Glomerular visceral epithelial cell (primary cell): Measurements from ENCODE around the gene LILRA1.
"Not testable (repeated sequence)": the region's sequence is repeated elsewhere in the genome, so short reads cannot be mapped to it uniquely, and the experiment has no call there.

Source experiments
- DNase-seq: peaks from one replicate; pipeline ENCODE4 v3.0.0-alpha.2; 2016; ENCODE audit errors: extremely low spot score

Gene LILRA1

DNA sequence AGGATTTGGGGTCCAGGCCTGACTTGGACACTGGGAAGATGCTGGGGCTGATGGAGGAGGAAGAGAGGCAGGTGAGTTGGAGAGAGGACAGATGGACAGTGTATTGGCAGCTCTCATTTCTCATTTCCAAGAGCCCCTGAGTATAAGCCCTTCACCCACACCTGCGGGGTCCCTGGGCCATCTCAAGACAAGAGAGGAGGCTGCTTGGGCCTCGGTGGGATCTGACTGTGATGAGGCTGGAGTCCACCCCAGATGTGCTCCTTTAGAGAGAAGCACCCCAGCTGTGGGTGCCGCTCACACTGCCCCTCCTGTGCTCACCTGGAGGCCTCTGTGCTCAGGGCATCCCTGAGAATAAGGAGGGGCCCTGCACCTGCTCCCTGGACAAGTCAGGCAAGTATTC lies 16.1 kb upstream of the LILRA1 start:
- DNase-seq, result no peak

DNA sequence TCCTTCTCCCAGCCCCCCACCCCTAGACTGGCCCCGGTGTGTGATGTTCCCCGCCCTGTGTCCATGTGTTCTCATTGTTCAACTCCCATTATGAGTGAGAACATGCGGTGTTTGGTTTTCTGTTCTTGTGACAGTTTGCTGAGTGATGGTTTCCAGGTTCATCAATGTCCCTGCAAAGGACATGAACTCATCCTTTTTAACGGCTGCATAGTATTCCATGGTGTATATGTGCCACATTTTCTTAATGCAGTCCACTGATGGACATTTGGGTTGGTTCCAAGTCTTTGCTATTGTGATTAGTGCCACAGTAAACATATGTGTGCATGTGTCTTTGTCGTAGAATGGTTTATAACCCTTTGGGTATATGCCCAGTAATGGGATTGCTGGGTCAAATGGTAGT lies 15.2 kb upstream of the LILRA1 start:
- not testable (repeated sequence) for DNase-seq

DNA sequence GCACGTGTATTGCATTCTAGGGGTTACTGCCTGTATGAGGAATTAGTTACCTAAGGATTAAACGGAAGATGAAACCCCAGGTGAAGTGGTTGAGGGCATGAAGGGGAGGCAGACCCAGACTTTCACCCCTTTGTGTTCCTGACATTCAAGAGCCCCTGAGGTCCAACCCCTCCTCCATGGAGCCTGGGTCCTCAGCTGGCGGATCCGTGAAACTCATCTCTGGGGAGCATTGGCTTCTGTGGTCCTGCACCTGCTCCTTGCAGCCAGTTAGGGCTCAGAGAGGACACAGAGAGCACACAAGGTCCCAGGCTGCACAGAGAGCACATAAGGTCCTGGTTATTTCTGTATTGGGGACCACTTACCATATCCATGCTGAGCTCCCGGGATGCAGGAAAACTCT lies 7.0 kb upstream of the LILRA1 start:
- no peak for DNase-seq

DNA sequence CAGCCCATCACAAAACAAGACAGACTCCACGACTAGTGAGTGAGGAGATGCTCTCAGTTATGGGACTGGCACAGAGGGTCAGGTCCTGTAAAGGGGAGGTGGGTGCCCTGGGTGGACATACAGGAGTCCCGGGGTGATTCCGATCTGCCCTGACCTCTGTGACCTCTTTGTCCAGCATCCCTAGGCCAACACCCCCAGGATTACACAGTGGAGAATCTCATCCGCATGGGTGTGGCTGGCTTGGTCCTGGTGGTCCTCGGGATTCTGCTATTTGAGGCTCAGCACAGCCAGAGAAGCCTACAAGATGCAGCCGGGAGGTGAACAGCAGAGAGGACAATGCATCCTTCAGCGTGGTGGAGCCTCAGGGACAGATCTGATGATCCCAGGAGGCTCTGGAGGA lies 6.4 kb upstream of the LILRA1 start:
- no peak for DNase-seq

DNA sequence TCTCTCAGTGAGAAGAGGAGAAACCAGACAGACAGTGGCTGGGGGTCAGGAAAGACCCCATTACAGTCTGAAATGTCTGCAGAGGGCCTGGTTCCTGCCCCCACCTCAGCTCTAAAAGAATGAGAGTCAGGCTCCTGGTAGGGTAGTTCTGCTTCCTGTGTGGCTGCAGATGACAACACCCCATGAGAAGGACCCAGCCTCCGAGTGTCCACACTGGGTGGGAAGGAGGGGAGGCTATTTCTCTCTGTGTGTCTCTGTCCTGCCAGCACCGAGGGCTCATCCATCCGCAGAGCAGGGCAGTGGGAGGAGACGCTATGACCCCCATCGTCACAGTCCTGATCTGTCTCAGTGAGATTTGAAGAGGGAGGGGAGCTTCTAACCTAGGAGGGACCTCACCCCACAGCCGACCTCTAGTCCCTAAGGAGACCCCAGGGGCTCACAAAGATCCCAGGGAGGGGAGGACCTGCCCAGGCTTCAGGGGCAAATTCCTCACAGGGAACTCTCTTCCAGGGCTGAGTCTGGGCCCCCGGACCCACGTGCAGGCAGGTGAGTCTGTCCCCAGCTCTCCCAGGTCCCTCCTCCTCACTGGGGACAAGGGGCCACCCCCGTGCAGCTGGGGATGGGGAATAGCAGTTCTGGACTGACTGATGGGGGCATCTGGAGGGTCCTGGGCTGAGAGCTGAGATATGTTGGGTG lies 647 bp downstream of the LILRA1 start:
- not testable (repeated sequence) for DNase-seq

DNA sequence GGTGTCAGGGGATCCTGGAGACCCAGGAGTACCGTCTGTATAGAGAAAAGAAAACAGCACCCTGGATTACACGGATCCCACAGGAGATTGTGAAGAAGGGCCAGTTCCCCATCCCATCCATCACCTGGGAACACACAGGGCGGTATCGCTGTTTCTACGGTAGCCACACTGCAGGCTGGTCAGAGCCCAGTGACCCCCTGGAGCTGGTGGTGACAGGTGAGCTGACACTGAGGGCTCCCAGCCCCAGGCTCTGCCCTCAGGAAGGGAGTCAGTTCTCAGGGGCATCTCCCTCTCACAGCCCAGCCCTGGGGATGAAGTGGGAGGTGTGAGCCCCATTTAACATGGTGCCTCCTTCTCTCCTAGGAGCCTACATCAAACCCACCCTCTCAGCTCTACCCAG lies 1.3 kb downstream of the LILRA1 start:
- no peak for DNase-seq

DNA sequence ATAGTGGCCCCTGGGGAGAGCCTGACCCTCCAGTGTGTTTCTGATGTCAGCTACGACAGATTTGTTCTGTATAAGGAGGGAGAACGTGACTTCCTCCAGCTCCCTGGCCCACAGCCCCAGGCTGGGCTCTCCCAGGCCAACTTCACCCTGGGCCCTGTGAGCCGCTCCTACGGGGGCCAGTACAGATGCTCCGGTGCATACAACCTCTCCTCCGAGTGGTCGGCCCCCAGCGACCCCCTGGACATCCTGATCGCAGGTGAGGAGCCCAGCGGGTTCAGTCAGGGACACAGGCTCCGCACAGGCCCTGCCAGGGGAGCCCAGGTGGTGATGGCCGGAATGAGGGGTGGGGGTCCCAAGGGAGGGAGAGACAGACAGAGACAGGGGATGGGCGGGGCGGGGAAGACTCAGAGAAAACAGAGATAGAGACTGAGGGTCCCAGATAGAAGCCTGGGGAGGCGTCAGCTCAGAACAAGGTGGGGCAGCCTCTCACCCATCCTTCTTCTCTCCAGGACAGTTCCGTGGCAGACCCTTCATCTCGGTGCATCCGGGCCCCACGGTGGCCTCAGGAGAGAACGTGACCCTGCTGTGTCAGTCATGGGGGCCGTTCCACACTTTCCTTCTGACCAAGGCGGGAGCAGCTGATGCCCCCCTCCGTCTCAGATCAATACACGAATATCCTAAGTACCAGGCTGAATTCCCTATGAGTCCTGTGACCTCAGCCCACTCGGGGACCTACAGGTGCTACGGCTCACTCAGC lies 2.4 kb downstream of the LILRA1 start:
- DNase-seq, result not testable (repeated sequence)

DNA sequence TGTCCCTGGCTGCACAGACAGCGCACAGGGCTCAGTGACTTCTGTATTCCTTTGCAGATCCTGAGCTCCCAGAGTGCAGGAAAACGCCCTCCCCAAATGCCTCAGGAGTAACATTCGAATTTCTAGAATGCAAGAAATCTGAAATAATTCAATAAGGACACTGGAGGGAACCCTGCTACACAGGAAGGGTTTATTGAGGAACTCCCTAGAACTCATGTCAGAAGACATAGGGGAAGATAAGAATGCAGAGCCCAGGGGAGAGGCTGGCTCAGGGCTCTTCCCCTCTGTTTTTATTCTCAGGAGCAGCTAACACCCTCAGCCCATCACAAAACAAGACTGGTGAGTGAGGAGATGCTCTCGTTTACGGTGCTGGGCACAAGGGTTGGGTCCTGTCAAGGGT lies 6.8 kb downstream of the LILRA1 start:
- DNase-seq, result no peak

DNA sequence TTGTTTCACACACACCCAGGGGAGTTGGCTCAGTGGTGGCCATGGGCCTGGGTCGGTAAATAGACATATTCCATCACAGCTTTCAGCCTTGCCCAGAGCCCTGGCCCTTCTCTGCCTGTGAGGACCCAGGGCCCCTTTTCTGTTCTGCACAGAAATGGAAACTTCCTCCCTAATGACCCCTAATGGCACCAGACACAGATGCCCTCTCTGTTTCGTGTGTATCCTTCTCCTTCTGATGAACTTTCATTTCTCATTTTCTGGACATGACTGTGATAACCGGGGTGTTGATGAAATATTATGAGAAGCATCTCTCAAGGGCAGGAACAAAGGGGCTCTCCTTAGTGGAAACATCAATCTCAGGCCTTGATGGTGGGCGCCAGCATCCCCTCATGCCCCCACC lies 12.8 kb downstream of the LILRA1 start:
- no peak for DNase-seq

DNA sequence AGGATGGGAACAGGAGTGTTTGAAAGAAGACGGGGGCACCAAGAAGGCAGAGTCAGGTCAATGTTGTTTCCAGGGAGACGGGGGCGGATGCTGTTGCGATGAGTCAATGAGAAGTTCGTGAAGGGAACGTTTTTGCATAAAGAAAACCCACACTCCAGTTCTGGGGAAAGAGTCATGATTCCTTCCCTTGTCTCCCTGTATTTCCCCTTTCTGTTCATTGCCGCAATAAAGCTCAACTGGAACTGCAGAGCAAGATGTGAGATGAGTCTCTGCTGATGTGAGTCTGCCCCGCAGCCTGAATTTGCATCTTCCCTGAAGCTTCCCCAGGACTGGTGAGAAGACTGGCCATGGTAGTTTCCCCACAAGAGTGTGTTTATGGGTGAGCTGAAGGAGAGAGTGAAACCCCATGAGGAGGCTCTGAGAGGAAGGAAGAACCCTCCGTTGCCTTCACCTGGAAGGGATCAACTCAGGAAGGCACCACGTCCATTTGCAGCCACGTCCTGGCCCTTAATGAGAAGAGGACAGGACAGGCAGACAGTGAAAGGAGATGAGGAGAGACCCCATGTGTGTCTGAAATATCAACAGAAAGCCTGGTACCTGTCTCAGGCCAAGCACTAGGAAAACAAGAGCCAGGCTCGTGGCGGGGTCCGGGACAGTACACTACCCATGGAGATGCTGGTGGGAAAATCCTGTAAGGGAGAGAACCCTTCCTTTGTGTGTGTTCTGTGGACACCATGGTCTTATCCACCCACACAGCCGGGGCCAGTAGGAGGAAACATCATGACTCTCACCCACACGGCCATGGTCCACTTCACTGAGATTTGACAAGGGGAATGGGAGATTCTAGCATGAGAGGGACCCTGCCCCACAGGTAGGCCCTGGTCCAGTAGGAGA lies 13.7 kb downstream of the LILRA1 start:
- DNase-seq, result no peak

DNA sequence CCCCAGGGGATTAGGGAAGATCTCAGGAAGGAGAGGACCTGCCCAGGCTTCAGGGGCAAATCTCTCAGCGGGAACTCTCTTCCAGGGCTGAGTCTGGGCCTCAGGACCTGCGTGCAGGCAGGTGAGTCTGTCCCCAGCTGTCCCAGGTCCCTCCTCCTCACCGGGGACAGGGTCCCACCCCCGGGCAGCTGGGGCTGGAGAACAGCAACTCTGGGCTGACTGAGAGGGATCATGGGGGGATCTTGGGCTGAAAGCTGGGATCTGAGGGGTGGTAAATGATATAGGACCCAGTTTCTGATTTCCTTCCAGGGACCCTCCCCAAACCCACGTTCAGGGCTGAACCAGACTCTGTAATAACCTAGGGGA lies 14.3 kb downstream of the LILRA1 start:
- DNase-seq, result no peak

DNA sequence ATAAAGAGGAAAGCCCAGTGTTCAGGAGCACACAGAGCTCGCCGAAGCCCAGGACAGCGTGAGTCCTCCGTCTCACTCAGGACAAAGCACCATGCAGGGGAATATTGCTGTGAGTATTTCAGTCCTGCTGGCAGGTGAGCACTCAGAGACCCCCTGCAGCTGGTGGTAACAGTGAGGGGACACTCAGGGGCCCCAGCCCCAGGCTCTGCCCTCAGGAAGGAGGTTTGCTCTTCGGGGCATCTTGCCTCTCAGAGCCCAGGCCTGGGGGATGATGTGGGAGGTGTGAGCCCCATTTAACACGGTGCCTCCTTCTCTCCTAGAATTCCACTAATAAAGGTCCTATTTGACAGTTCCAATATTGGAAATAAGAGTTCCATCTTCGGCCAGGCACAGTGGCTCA lies 14.8 kb downstream of the LILRA1 start:
- no peak for DNase-seq

DNA sequence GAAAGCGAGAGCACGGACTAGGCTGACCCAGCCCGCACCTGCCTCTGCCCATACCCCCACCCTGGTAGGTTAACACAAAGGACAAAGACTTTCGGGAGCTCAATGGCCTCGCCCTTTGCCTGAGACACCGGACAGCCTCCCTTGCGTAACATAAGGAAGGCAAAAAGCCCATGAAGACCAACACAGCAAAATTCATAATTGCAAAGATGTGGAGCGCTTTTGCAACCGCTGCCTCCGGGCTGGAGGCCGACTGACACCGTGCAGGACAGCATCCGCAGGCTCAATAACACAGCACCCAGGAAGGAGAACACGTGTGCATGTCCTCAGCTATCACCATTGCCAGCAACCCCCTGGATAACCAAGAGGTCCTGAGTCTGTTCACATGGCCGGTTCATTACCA lies 15.4 kb downstream of the LILRA1 start:
- DNase-seq, result no peak

DNA sequence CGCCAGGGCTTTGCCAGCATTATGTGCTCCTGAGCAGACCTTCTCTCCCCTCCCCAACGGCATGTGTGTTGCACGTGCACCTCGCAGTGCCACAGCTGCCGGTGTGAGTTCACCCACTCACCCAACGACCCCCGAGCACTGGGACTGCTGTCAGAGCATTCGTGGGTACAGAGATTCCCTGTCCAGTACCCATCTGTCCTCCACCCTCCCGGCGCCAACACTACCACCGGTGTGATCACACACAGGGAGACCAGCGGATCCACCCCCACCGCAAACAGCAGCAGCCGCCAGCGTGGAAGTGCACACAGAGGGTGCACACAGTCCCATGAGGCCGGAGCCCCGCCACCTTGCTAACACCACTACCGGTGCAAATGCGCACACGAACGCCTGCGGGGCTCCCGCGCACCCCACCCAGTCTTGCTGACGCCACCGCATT lies 15.9 kb downstream of the LILRA1 start:
- no peak for DNase-seq

DNA sequence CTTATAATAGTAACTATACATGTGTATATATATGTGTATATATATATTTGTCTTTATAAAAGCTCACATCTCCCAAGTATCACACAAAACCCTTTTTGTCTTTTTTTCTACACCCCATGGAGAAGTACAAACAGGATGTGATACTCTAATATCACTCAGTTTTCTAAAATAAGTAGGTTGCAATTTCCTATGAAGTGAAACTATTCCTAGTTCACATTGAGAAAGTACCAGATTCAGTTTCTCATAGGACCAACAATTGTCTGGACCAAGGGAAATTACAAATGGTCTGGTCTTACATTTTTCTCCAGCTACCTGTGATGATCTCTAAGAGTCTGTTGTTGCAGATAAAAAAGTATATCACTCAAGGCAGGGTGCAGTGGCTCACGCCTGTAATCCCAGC lies 19.0 kb downstream of the LILRA1 start:
- no peak for DNase-seq

DNA sequence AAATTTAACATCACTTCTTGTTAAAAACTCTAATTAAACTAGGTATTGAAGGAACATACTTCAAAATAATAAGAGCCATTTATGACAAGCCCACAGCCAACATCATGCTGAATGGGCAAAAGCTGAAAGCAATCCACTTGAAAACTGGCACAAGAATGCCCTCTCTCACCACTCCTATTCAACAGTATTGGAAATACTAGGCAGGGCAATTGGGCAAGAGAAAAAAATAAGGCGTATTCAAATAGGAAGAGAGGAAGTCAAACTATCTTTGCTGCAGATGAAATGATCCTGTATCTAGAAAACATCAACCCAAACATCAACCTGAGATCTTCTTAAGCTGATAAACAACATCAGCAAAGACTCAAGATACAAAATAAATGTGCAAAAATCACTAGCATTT lies 21.3 kb downstream of the LILRA1 start:
- no peak for DNase-seq

DNA sequence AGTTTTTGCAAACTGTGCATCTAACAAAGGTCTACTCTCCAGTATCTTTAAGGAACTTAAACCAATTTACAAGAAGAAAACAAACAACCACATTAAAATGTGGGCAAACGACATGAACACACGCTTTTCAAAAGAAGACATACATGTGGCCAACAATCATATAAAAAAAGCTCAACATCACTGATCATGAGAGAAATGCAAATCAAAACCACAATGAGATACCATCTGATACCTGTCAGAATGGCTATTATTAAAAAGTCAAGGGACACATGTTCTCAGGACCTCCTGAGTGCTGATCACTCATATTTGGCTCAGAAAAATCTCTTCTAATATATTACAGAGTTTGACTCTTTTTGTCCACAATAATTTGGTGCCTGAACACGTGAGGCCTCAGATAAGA lies 22.6 kb downstream of the LILRA1 start:
- DNase-seq, result no peak

DNA sequence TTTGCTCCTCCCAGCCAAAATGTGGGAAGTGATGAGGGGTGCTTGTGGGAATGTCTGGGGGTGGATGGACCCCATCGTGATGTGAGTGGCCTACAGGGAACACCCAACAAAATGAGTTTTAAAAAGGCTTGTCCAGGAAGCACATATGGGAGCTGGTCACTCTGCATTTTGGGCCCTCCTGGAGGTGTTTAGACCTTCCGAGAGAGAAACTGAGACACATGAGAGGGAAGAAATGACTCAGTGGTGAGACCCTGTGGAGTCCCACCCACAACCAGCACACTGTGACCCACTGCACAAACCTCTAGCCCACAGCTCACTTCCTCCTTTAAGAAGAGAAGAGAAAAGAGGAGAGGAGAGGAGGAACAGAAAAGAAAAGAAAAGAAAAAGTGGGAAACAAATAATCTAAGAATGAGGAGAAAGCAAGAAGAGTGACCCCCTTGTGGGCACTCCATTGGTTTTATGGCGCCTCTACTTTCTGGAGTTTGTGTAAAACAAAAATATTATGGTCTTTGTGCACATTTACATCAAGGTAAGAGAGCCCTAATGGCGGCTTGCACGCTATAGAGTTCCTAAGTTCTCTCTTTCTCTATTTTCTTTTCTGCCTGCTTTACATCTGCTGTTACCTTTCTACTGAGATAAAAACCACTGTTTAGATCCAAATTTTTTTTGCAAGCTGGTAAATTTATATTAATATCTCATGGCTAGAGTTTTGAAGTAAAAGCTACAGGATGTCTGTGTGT lies 23.6 kb downstream of the LILRA1 start:
- DNase-seq, result no peak

DNA sequence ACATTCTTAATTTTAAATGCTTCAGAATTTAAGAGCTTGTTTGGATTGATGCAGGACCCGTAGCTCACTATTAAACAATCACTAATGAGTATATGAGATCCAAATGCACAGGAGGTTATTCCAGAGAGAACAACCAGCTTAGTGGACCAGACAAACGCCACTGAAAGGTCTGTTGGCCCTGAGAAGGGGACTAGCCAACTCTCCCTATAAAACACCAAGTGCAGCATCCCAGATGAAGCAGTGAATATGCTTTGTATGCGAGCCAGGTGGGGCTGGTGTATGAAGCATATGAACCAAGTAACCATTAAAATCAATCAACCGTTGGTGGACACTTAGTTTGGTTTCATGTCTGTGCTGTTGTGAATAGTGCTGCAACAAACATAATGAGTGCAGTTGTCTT lies 27.0 kb downstream of the LILRA1 start:
- no peak for DNase-seq

DNA sequence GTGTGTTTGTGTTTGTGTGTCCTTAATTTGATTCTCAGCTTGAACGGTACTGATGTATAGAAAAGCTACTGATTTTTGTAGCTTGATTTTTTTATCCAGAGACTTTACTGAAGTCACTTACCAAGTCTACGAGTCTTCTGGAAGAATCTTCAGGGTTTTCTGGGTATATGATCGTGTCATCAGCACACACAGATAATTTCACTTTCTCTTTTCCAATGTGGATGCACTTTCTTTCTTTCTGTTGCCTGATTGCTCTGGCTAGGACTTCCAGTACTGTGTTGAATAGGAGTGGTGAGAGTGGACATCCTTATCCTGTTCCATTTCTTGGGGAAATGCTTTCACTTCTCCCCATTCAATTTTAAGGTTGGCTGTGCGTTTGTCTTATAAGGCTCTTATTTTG lies 29.0 kb downstream of the LILRA1 start:
- no peak for DNase-seq

DNA sequence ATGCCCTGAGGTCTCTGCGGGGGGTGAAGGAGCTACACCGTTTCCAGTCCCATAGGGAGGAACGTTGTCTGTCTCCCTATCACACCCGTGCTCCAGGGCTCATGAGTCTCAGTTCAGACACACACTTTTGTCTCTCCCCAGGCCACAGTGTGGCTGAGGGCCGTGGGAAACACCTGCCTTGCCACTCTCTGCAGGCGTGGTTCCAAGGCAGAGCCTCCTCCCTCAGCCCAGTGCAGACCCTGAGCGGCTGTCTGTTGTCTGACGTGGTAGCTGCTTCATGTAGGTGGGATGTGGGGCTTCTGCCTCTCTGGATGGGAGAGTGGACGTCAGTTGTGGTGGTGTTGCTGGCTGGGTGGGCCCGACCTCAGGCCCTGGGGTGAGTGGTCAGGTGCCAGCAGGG lies 30.8 kb downstream of the LILRA1 start:
- DNase-seq, result not testable (repeated sequence)
